Subcutaneous adipose tissue (tissue), 4 donors: ENCODE data around the gene FBXO11. TPM values are rescaled to one million over a fixed set of nuclear protein-coding genes. Genes with fewer than 3 reads are reported as not detected.

Source experiments
- small RNA-seq: library from RNA; depleted of rRNA; stranded (forward); fragments of <200 nt; gene quantifications from one replicate; pipeline ENCODE3, GENCODE V24; 2016
- total RNA-seq, 4 donors: library from RNA; depleted of rRNA; stranded (reverse); fragments of >200 nt; gene quantifications; one replicate each; pipeline ENCODE4 v1.1.0, GENCODE V29; 2016
- TF ChIP-seq, protein P1 (sequence below): fragments of 450-650 bp; IDR thresholded peaks from one replicate; pipeline ENCODE4 v1.5.1; 2016; ENCODE audit warnings: low read depth, mild to moderate bottlenecking, control low read depth, antibody characterized with exemption, moderate library complexity

FBXO11 gene
- total RNA-seq, 4 donors from 2014 or later, result 66.3 to 90.7 (median 70.4) TPM

DNA sequence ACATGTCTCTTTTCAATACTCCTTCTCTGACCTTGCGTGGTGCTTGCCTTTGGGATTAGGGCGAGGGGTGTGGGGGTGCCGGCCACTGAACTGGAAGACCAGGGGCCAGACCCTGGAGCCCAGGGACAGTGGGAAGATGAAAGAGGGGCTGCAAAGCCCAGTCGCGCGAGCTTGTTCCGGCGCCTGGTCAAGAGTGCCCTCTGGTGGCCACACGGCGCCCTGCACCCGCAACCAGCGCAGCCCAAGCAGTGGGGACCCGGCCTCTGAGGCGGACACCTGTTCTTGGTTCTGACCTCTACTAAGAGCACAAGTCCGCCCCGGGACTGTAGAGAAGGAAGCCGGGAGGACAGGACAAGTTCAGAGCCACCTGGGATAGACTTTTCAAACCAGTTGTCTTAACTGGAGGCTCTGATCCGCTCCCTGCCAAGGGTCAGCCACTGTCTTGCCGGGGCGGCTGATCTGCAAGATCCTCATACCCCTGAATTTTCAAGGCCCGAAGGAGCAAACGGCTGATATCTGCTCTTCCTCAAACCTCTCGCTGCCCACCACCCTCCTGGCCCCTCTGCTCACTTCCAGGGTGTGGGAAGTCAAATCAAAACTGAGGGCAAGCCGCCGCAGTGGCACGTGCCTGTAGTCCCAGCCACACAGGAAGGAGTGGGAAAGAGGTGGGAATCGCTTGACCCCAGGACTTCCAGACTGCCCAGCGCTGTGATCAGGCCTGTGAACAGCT is 138.3 kb downstream of the FBXO11 start:
- TF ChIP-seq, protein P1, sequence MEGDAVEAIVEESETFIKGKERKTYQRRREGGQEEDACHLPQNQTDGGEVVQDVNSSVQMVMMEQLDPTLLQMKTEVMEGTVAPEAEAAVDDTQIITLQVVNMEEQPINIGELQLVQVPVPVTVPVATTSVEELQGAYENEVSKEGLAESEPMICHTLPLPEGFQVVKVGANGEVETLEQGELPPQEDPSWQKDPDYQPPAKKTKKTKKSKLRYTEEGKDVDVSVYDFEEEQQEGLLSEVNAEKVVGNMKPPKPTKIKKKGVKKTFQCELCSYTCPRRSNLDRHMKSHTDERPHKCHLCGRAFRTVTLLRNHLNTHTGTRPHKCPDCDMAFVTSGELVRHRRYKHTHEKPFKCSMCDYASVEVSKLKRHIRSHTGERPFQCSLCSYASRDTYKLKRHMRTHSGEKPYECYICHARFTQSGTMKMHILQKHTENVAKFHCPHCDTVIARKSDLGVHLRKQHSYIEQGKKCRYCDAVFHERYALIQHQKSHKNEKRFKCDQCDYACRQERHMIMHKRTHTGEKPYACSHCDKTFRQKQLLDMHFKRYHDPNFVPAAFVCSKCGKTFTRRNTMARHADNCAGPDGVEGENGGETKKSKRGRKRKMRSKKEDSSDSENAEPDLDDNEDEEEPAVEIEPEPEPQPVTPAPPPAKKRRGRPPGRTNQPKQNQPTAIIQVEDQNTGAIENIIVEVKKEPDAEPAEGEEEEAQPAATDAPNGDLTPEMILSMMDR, result no peak

- TF ChIP-seq, protein P1, result no peak
These were observed 138.8 kb downstream of the FBXO11 start for GRCh38 chr2:47767497-47767844.

- TF ChIP-seq, protein P1, result no peak
These were observed 154.4 kb downstream of the FBXO11 start for GRCh38 chr2:47751856-47752414.

- TF ChIP-seq, protein P1, result no peak
These were observed 158.4 kb downstream of the FBXO11 start for GRCh38 chr2:47747878-47748277.

GRCh38 chr2:47744074-47744473 is 162.2 kb downstream of the FBXO11 start:
- TF ChIP-seq, protein P1, result no peak

DNA sequence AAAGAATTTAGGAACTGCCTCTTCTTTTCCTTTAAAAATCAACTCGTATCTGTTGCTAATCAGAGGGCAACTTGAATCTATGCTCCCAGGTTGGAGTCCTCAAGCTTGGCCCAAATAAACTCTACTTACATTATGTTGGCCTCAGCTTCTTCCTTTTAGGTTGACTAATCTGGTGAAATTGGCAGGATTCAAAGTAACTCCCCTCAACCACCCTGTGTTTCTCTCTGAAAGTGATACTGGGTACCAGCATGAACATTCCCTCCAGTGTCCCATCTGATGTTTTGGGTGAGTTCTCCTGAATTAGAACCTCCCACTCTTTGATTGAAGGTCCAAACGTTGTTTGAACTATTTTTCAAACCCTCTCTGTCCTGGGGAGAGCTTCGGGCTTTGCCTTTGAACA is 164.7 kb downstream of the FBXO11 start:
- TF ChIP-seq, protein P1, result no peak

- TF ChIP-seq, protein P1, result no peak
These were observed 165.2 kb downstream of the FBXO11 start for GRCh38 chr2:47741101-47741500.

Small RNAs within 50 kb of the gene (small RNA-seq; reads per million reads assigned to genes)
- gene RF00026 (not detected), gene RPL36AP15 (not detected)

Other genes starting within 250 kb of the FBXO11 start
- 10 to 100 TPM; 22.8 to 28.3 (median 25.9) TPM for gene MSH6, start 123.4 kb downstream of the FBXO11 start, total RNA-seq